Hematopoietic multipotent progenitor cell treated with erythropoietin and hydrocortisone succinate and interleukin-3 and kit ligand, for 8 days (in vitro differentiated cells): ENCODE measurements around the gene IGFN1.
"Not testable (repeated sequence)": the region's sequence is repeated elsewhere in the genome, so short reads cannot be mapped to it uniquely, and the experiment has no call there.

ENCODE experiments used
- DNase-seq: peaks from one replicate; pipeline ENCODE4 v3.0.0-alpha.2; 2015

Gene IGFN1

GRCh38 chr1:201190624-201191051, at the start of gene IGFN1:
Gene IGFN1, plus strand, starts transcription at chr1:201190824. Its CDS starts 2,470 bp downstream, at chr1:201193294.
- DNase-seq, result no peak

GRCh38 chr1:201140941-201141260, 49.7 kb upstream of the IGFN1 start:
- no peak for DNase-seq

GRCh38 chr1:201141418-201141817, 49.2 kb upstream of the IGFN1 start:
- DNase-seq, result no peak

- DNase-seq, result no peak
These were observed 48.4 kb upstream of the IGFN1 start for GRCh38 chr1:201142011-201142848.

GRCh38 chr1:201142849-201143725, 47.5 kb upstream of the IGFN1 start:
- DNase-seq, result no peak

- DNase-seq, result no peak
These were observed 46.6 kb upstream of the IGFN1 start for GRCh38 chr1:201143726-201144635.

- no peak for DNase-seq
These were observed 45.9 kb upstream of the IGFN1 start for GRCh38 chr1:201144701-201145100.

GRCh38 chr1:201145132-201145531, 45.5 kb upstream of the IGFN1 start:
- DNase-seq, result no peak

- DNase-seq, result no peak
These were observed 44.8 kb upstream of the IGFN1 start for GRCh38 chr1:201145816-201146215.

GRCh38 chr1:201146626-201147390, 43.8 kb upstream of the IGFN1 start:
- DNase-seq, result no peak

- no peak for DNase-seq
These were observed 43.1 kb upstream of the IGFN1 start for GRCh38 chr1:201147396-201148015.

- DNase-seq, result peak; percentile 61
These were observed 41.2 kb upstream of the IGFN1 start for GRCh38 chr1:201149400-201149799.

- peak; percentile 80 for DNase-seq
These were observed 36.9 kb upstream of the IGFN1 start for GRCh38 chr1:201153474-201154388.

- DNase-seq, result peak; percentile 96
These were observed 36.0 kb upstream of the IGFN1 start, which contains the start of gene TMEM9 for GRCh38 chr1:201154389-201155165. Gene TMEM9, minus strand, starts transcription at chr1:201154474. Its CDS starts 551 bp downstream, at chr1:201153923.

GRCh38 chr1:201155354-201155753, 35.3 kb upstream of the IGFN1 start:
- DNase-seq, result no peak

- no peak for DNase-seq
These were observed 34.3 kb upstream of the IGFN1 start for GRCh38 chr1:201156346-201156745.

GRCh38 chr1:201156819-201157218, 33.8 kb upstream of the IGFN1 start:
- no peak for DNase-seq

- DNase-seq, result no peak
These were observed 32.7 kb upstream of the IGFN1 start for GRCh38 chr1:201157949-201158348.

GRCh38 chr1:201163036-201163435, 27.6 kb upstream of the IGFN1 start:
- DNase-seq, result not testable (repeated sequence)
